ENCODE measurements around the gene TTC9B. TPM values are rescaled to one million over a fixed set of nuclear protein-coding genes. Genes with fewer than 3 reads are reported as not detected.

The TTC9B gene
- total RNA-seq, 1 donor from 2014 or later = not detected

GRCh38 chr19:40217027-40217810 lies 965 bp downstream of the TTC9B start:
- peaks cover 0 to 15% (median 7%) of the 10 kb centered on the region in 3 donors for H3K4me1 ChIP-seq (ENCODE audit: control insufficient read depth in 3 of 3, insufficient read depth in 3 of 3, low read length in 3 of 3)
- H3K36me3 ChIP-seq (ENCODE audit: control insufficient read depth in 3 of 3, insufficient read depth in 3 of 3, low read length in 3 of 3) = peaks cover 0 to 7% (median 2%) of the 10 kb centered on the region in 3 donors
- no peak overlapping the region for H3K9ac ChIP-seq (ENCODE audit: low read depth in 1 of 3, low read length in 3 of 3)
- no peak overlapping the region for H3K27ac ChIP-seq (ENCODE audit: low read depth, low read length)
- no peaks in the 10 kb centered on the region for H3K9me3 ChIP-seq (ENCODE audit: control insufficient read depth in 3 of 3, low read length in 3 of 3)
- H3K4me3 ChIP-seq (ENCODE audit: low read length in 3 of 3) = no peak overlapping the region
- H3K27me3 ChIP-seq (ENCODE audit: control insufficient read depth in 3 of 3, insufficient read depth in 3 of 3, low read length in 3 of 3) = peaks cover 27 to 45% (median 42%) of the 10 kb centered on the region in 3 donors

GRCh38 chr19:40216777-40217026 lies 1.5 kb downstream of the TTC9B start:
- H3K4me3 ChIP-seq (ENCODE audit: low read length in 3 of 3) = no peak overlapping the region
- H3K27ac ChIP-seq (ENCODE audit: low read depth, low read length) = no peak overlapping the region
- no peak overlapping the region for H3K9ac ChIP-seq (ENCODE audit: low read depth in 1 of 3, low read length in 3 of 3)
- H3K27me3 ChIP-seq (ENCODE audit: control insufficient read depth in 3 of 3, insufficient read depth in 3 of 3, low read length in 3 of 3) = peaks cover 27 to 45% (median 42%) of the 10 kb centered on the region in 3 donors
- H3K36me3 ChIP-seq (ENCODE audit: control insufficient read depth in 3 of 3, insufficient read depth in 3 of 3, low read length in 3 of 3) = peaks cover 0 to 8% (median 6%) of the 10 kb centered on the region in 3 donors
- H3K4me1 ChIP-seq (ENCODE audit: control insufficient read depth in 3 of 3, insufficient read depth in 3 of 3, low read length in 3 of 3) = peaks cover 0 to 15% (median 7%) of the 10 kb centered on the region in 3 donors
- H3K9me3 ChIP-seq (ENCODE audit: control insufficient read depth in 3 of 3, low read length in 3 of 3) = no peaks in the 10 kb centered on the region

DNA sequence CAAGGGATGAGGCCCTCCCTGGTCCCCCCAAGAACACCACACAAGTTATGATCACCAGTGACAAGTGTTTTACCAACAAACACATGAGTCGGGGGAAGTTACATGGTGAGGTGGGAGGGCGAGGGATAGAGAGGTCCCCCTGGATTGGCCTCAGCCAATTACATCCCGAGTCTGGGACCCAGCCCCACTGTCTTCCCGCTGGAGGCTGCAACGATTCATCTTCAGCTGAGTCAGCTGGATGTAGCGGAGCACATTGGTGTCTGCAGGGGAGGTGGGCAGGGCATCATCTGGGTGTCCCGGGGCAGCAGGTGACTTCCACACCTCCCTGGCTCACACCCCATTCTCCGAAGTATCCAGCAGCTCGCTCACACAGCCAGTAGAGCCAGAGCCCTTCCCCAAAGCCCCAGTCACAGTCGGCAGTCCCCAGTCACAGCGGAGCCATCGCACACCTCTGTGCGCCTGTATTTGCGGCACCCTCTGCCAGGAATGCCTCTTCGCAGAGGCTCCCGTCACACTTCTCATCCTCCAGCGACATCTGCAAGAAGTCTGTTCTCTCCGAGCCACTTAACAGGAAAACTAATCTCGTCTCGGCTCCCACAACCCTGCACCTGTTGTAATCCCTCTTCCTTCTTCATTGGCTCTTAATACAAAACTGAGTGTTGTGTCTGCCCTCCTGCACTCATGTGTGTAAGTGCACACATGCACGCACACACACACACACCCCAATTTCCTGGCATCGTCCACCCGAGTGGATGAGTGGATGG lies 2.0 kb downstream of the TTC9B start:
- H3K36me3 ChIP-seq (ENCODE audit: control insufficient read depth in 3 of 3, insufficient read depth in 3 of 3, low read length in 3 of 3) = peaks cover 0 to 8% (median 6%) of the 10 kb centered on the region in 3 donors
- no peaks in the 10 kb centered on the region for H3K9me3 ChIP-seq (ENCODE audit: control insufficient read depth in 3 of 3, low read length in 3 of 3)
- no peak overlapping the region for H3K9ac ChIP-seq (ENCODE audit: low read depth in 1 of 3, low read length in 3 of 3)
- H3K27ac ChIP-seq (ENCODE audit: low read depth, low read length) = no peak overlapping the region
- peaks cover 27 to 43% (median 42%) of the 10 kb centered on the region in 3 donors for H3K27me3 ChIP-seq (ENCODE audit: control insufficient read depth in 3 of 3, insufficient read depth in 3 of 3, low read length in 3 of 3)
- H3K4me1 ChIP-seq (ENCODE audit: control insufficient read depth in 3 of 3, insufficient read depth in 3 of 3, low read length in 3 of 3) = peaks cover 0 to 15% (median 7%) of the 10 kb centered on the region in 3 donors
- H3K4me3 ChIP-seq (ENCODE audit: low read length in 3 of 3) = no peak overlapping the region

DNA sequence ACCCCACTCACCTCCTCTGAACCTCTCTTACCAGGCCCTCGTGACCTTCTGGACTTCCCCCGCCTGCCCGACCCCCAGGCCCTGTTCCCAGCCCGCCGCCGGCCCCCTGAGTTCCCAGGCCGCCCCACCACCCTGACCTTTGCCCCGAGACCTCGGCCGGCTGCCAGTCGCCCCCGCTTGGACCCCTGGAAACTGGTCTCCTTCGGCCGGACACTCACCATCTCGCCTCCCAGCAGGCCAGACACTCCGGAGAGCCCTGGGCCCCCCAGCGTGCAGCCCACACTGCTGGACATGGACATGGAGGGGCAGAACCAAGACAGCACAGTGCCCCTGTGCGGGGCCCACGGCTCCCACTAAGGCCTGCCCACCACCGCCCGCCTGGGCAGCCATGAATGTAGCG lies 3.2 kb downstream of the TTC9B start:
- H3K4me1 ChIP-seq (ENCODE audit: control insufficient read depth in 3 of 3, insufficient read depth in 3 of 3, low read length in 3 of 3) = peaks cover 0 to 15% (median 7%) of the 10 kb centered on the region in 3 donors
- H3K36me3 ChIP-seq (ENCODE audit: control insufficient read depth in 3 of 3, insufficient read depth in 3 of 3, low read length in 3 of 3) = peaks cover 6 to 13% (median 10%) of the 10 kb centered on the region in 3 donors
- H3K27me3 ChIP-seq (ENCODE audit: control insufficient read depth in 3 of 3, insufficient read depth in 3 of 3, low read length in 3 of 3) = peaks cover 27 to 38% (median 37%) of the 10 kb centered on the region in 3 donors
- H3K4me3 ChIP-seq (ENCODE audit: low read length in 3 of 3) = no peak overlapping the region
- no peak overlapping the region for H3K27ac ChIP-seq (ENCODE audit: low read depth, low read length)
- no peak overlapping the region for H3K9ac ChIP-seq (ENCODE audit: low read depth in 1 of 3, low read length in 3 of 3)
- no peaks in the 10 kb centered on the region for H3K9me3 ChIP-seq (ENCODE audit: control insufficient read depth in 3 of 3, low read length in 3 of 3)

DNA sequence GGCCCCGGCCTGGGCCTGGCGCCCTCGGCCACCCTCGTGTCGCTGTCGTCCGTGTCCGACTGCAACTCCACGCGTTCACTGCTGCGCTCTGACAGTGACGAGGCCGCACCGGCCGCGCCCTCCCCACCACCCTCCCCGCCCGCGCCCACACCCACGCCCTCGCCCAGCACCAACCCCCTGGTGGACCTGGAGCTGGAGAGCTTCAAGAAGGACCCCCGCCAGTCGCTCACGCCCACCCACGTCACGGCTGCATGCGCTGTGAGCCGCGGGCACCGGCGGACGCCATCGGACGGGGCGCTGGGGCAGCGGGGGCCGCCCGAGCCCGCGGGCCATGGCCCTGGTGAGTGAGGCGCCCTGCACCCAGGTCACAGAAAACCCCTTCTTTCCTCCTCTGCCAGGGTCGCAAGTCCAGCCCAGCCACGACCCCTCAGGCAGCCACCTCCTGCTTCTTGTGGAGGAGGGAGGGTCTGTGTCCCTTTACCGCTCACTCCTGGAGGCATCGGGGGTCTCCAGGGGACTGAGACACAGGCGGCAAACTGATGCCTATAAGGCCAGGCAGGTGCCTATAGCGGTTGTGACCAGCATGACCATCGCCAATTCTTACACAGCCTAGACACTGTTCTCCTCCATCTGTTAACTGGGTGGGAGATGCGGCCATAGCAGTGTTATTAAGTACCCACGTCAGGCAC lies 4.2 kb downstream of the TTC9B start:
- H3K27ac ChIP-seq (ENCODE audit: low read depth, low read length) = no peak overlapping the region
- no peak overlapping the region for H3K9ac ChIP-seq (ENCODE audit: low read depth in 1 of 3, low read length in 3 of 3)
- H3K9me3 ChIP-seq (ENCODE audit: control insufficient read depth in 3 of 3, low read length in 3 of 3) = no peaks in the 10 kb centered on the region
- H3K36me3 ChIP-seq (ENCODE audit: control insufficient read depth in 3 of 3, insufficient read depth in 3 of 3, low read length in 3 of 3) = peaks cover 8 to 15% (median 11%) of the 10 kb centered on the region in 3 donors
- H3K4me1 ChIP-seq (ENCODE audit: control insufficient read depth in 3 of 3, insufficient read depth in 3 of 3, low read length in 3 of 3) = peaks cover 0 to 15% (median 7%) of the 10 kb centered on the region in 3 donors
- no peak overlapping the region for H3K4me3 ChIP-seq (ENCODE audit: low read length in 3 of 3)
- peaks cover 23 to 32% (median 28%) of the 10 kb centered on the region in 3 donors for H3K27me3 ChIP-seq (ENCODE audit: control insufficient read depth in 3 of 3, insufficient read depth in 3 of 3, low read length in 3 of 3)

DNA sequence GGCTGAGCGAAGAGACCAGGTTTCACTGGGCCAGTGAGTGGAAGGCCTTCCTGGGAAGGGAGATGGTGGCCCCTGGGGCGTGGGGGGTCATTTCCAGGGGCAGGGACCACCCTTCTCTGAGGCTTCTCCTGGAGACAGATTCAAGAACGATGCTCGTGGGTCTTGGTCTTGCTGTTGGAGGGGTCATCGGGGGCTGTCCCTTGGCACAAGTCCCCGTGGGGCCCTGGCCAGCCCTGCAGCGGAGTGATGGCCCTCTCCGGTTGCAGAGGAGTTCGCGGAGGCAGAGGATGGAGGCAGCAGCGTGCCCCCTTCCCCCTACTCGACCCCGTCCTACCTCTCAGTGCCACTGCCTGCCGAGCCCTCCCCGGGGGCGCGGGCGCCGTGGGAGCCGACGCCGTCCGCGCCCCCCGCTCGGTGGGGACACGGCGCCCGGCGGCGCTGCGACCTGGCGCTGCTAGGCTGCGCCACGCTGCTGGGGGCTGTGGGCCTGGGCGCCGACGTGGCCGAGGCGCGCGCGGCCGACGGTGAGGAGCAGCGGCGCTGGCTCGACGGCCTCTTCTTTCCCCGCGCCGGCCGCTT lies 4.8 kb downstream of the TTC9B start:
- H3K27ac ChIP-seq (ENCODE audit: low read depth, low read length) = no peak overlapping the region
- no peak overlapping the region for H3K4me3 ChIP-seq (ENCODE audit: low read length in 3 of 3)
- peaks cover 23 to 25% (median 25%) of the 10 kb centered on the region in 3 donors for H3K27me3 ChIP-seq (ENCODE audit: control insufficient read depth in 3 of 3, insufficient read depth in 3 of 3, low read length in 3 of 3)
- no peaks in the 10 kb centered on the region for H3K9me3 ChIP-seq (ENCODE audit: control insufficient read depth in 3 of 3, low read length in 3 of 3)
- H3K4me1 ChIP-seq (ENCODE audit: control insufficient read depth in 3 of 3, insufficient read depth in 3 of 3, low read length in 3 of 3) = peaks cover 0 to 15% (median 7%) of the 10 kb centered on the region in 3 donors
- no peak overlapping the region for H3K9ac ChIP-seq (ENCODE audit: low read depth in 1 of 3, low read length in 3 of 3)
- H3K36me3 ChIP-seq (ENCODE audit: control insufficient read depth in 3 of 3, insufficient read depth in 3 of 3, low read length in 3 of 3) = peaks cover 13 to 16% (median 13%) of the 10 kb centered on the region in 3 donors

DNA sequence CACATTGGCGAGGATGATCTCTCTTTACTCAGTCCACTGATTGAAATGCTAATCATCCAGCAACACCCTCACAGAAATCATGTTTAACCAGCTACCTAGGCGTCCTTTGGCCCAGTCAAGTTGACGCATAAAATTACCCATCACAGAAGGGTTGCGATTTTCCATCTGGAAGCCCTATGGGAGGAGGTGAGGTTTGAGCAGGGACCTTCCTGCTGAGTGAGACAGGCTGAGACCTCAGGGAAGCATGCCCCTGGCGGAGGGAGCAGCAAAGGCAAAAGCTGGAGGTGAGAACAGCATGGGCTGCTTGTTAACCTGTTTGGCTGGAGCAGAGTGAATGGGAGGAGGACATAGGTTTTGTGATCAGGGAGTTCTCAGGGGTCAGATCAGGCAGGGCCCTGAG lies 7.3 kb downstream of the TTC9B start:
- no peak overlapping the region for H3K4me3 ChIP-seq (ENCODE audit: low read length in 3 of 3)
- H3K9me3 ChIP-seq (ENCODE audit: control insufficient read depth in 3 of 3, low read length in 3 of 3) = no peaks in the 10 kb centered on the region
- H3K4me1 ChIP-seq (ENCODE audit: control insufficient read depth in 3 of 3, insufficient read depth in 3 of 3, low read length in 3 of 3) = no peaks in the 10 kb centered on the region
- peaks cover 13 to 21% (median 16%) of the 10 kb centered on the region in 3 donors for H3K36me3 ChIP-seq (ENCODE audit: control insufficient read depth in 3 of 3, insufficient read depth in 3 of 3, low read length in 3 of 3)
- H3K9ac ChIP-seq (ENCODE audit: low read depth in 1 of 3, low read length in 3 of 3) = no peak overlapping the region
- peaks cover 0 to 3% (median 3%) of the 10 kb centered on the region in 3 donors for H3K27me3 ChIP-seq (ENCODE audit: control insufficient read depth in 3 of 3, insufficient read depth in 3 of 3, low read length in 3 of 3)
- no peak overlapping the region for H3K27ac ChIP-seq (ENCODE audit: low read depth, low read length)

GRCh38 chr19:40208602-40209001 lies 9.6 kb downstream of the TTC9B start:
- Histone ChIP-seq H3K36me3 (ENCODE audit: control insufficient read depth in 3 of 3, insufficient read depth in 3 of 3, low read length in 3 of 3) (peaks cover 19 to 35% (median 33%) of the 10 kb centered on the region in 3 donors), H3K27ac (ENCODE audit: low read depth, low read length) (no peak overlapping the region), H3K9ac (ENCODE audit: low read depth in 1 of 3, low read length in 3 of 3) (no peak overlapping the region), H3K4me3 (ENCODE audit: low read length in 3 of 3) (no peak overlapping the region), H3K4me1 (ENCODE audit: control insufficient read depth in 3 of 3, insufficient read depth in 3 of 3, low read length in 3 of 3) (no peaks in the 10 kb centered on the region), H3K9me3 (ENCODE audit: control insufficient read depth in 3 of 3, low read length in 3 of 3) (no peaks in the 10 kb centered on the region), H3K27me3 (ENCODE audit: control insufficient read depth in 3 of 3, insufficient read depth in 3 of 3, low read length in 3 of 3) (no peaks in the 10 kb centered on the region)

DNA sequence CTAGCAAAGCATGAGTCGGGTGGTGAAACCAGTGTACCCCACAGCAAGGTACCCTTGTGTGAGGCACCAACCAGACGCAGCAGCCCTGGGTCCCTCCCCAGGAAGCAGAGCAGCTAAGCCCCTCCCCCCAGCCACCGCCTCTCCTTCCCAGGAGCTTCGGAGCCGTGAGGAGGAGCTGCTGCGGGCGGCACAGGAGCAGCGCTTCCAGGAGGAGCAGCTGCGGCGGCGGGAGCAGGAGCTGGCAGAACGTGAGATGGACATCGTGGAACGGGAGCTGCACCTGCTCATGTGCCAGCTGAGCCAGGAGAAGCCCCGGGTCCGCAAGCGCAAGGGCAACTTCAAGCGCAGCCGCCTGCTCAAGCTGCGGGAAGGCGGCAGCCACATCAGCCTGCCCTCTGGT lies 12.4 kb downstream of the TTC9B start:
- Histone ChIP-seq H3K4me3 (ENCODE audit: low read length in 3 of 3) (no peak overlapping the region), H3K27ac (ENCODE audit: low read depth, low read length) (no peak overlapping the region), H3K36me3 (ENCODE audit: control insufficient read depth in 3 of 3, insufficient read depth in 3 of 3, low read length in 3 of 3) (peaks cover 20 to 34% (median 32%) of the 10 kb centered on the region in 3 donors), H3K9me3 (ENCODE audit: control insufficient read depth in 3 of 3, low read length in 3 of 3) (no peaks in the 10 kb centered on the region), H3K9ac (ENCODE audit: low read depth in 1 of 3, low read length in 3 of 3) (no peak overlapping the region), H3K4me1 (ENCODE audit: control insufficient read depth in 3 of 3, insufficient read depth in 3 of 3, low read length in 3 of 3) (no peaks in the 10 kb centered on the region), H3K27me3 (ENCODE audit: control insufficient read depth in 3 of 3, insufficient read depth in 3 of 3, low read length in 3 of 3) (no peaks in the 10 kb centered on the region)

Measured in skeletal muscle tissue (tissue), 4 donors.